ENCODE measurements around the gene DUS1L.

The DUS1L gene

GRCh38 chr17:82031303-82031884 lies 34.2 kb downstream of the DUS1L start, which contains the start of gene RAC3:
Gene RAC3, plus strand, starts transcription at chr17:82031678. Its CDS starts 84 bp downstream, at chr17:82031762.
- Histone ChIP-seq H3K4me3 (ENCODE audit: low read depth, low read length) (peak within 1 kb of the TSS; percentile 76), H3K27me3 (ENCODE audit: insufficient read depth, low read depth, severe bottlenecking) (no peaks in the 10 kb centered on the region), H3K27ac (peak within 1 kb of the TSS; percentile 73), H3K36me3 (peaks cover 53% of the 10 kb centered on the region), H3K9me3 (ENCODE audit: severe bottlenecking) (no peaks in the 10 kb centered on the region)
- TF ChIP-seq CTCF (IDR thresholded peaks at IDR 0.05; ENCODE audit: low read depth, low read length) = no peak
- no peak for DNase-seq

- DNase-seq = peak; percentile 94
- peak overlapping the region; percentile 73 for H3K27ac ChIP-seq
Observed at GRCh38 chr17:82030470-82031302, 34.9 kb downstream of the DUS1L start.

GRCh38 chr17:82029990-82030469 lies 35.6 kb downstream of the DUS1L start:
- no peak for TF ChIP-seq CTCF (IDR thresholded peaks at IDR 0.05; ENCODE audit: low read depth, low read length)
- DNase-seq = no peak
- H3K27me3 ChIP-seq (ENCODE audit: insufficient read depth, low read depth, severe bottlenecking) = no peaks in the 10 kb centered on the region
- no peak overlapping the region for H3K4me3 ChIP-seq (ENCODE audit: low read depth, low read length)
- peak overlapping the region; percentile 26 for H3K27ac ChIP-seq
- peaks cover 42% of the 10 kb centered on the region for H3K36me3 ChIP-seq
- H3K9me3 ChIP-seq (ENCODE audit: severe bottlenecking) = no peaks in the 10 kb centered on the region

More at GRCh38 chr17:82030470-82031302, 34.9 kb downstream of the DUS1L start:
- Histone ChIP-seq H3K4me3 (ENCODE audit: low read depth, low read length) (peak overlapping the region; percentile 76), H3K9me3 (ENCODE audit: severe bottlenecking) (no peaks in the 10 kb centered on the region), H3K36me3 (peaks cover 46% of the 10 kb centered on the region), H3K27me3 (ENCODE audit: insufficient read depth, low read depth, severe bottlenecking) (no peaks in the 10 kb centered on the region)
- peak; percentile 98 for TF ChIP-seq CTCF (IDR thresholded peaks at IDR 0.05; ENCODE audit: low read depth, low read length)

- TF ChIP-seq CTCF (IDR thresholded peaks at IDR 0.05; ENCODE audit: low read depth, low read length) = no peak
- DNase-seq = no peak
- peaks cover 41% of the 10 kb centered on the region for H3K36me3 ChIP-seq
Observed at GRCh38 chr17:82029391-82029790, 36.2 kb downstream of the DUS1L start.

GRCh38 chr17:82028966-82029365 lies 36.6 kb downstream of the DUS1L start:
- H3K27me3 ChIP-seq (ENCODE audit: insufficient read depth, low read depth, severe bottlenecking) = no peaks in the 10 kb centered on the region
- DNase-seq = no peak
- no peak for TF ChIP-seq CTCF (IDR thresholded peaks at IDR 0.05; ENCODE audit: low read depth, low read length)
- H3K36me3 ChIP-seq = peaks cover 37% of the 10 kb centered on the region
- H3K9me3 ChIP-seq (ENCODE audit: severe bottlenecking) = no peaks in the 10 kb centered on the region
- H3K4me3 ChIP-seq (ENCODE audit: low read depth, low read length) = no peak overlapping the region
- no peak overlapping the region for H3K27ac ChIP-seq

More at GRCh38 chr17:82029391-82029790, 36.2 kb downstream of the DUS1L start:
- Histone ChIP-seq H3K27ac (no peak overlapping the region), H3K27me3 (ENCODE audit: insufficient read depth, low read depth, severe bottlenecking) (no peaks in the 10 kb centered on the region), H3K4me3 (ENCODE audit: low read depth, low read length) (no peak overlapping the region), H3K9me3 (ENCODE audit: severe bottlenecking) (no peaks in the 10 kb centered on the region)
